Upper lobe of left lung (tissue), 6 donors: Measurements from ENCODE around the gene SCAF4. TPM values are rescaled to one million over a fixed set of nuclear protein-coding genes. Genes with fewer than 3 reads are reported as not detected.
A peak's percentile ranks its signal among the peaks of the same experiment; 100 is the strongest.
"Not testable (repeated sequence)": the region's sequence is repeated elsewhere in the genome, so short reads cannot be mapped to it uniquely, and the experiment has no call there.

Experiments
- ATAC-seq, 2 donors: fragments of 200-7000 bp; cut with Tn5 transposase; one replicate each; pipeline ENCODE4 v1.9.1; 2022; ENCODE audit warnings: mild to moderate bottlenecking in 2 of 2, moderate library complexity in 2 of 2; ENCODE audit not compliant: low FRiP score in 2 of 2
- DNase-seq, 2 donors: peaks; one replicate each; pipeline ENCODE4 v3.0.0-alpha.2; 2019 to 2020
- H3K27ac ChIP-seq, 4 donors: fragments of 200-600 bp; sonication (generic); one replicate each; pipeline ENCODE4 v1.5.1; 2016 to 2019
- H3K27me3 ChIP-seq, 4 donors: fragments of 200-600 bp; sonication (generic); one replicate each; pipeline ENCODE4 v1.5.1; 2017 to 2019
- H3K36me3 ChIP-seq, 4 donors: fragments of 200-600 bp; sonication (generic); one replicate each; pipeline ENCODE4 v1.5.1; 2016 to 2019
- H3K4me1 ChIP-seq, 4 donors: fragments of 200-600 bp; sonication (generic); one replicate each; pipeline ENCODE4 v1.5.1; 2018 to 2019
- H3K4me3 ChIP-seq, 4 donors: fragments of 200-600 bp; sonication (generic); one replicate each; pipeline ENCODE4 v1.5.1; 2017 to 2019; ENCODE audit warnings: mild to moderate bottlenecking in 2 of 4, moderate library complexity in 1 of 4
- H3K9me3 ChIP-seq, 4 donors: fragments of 200-600 bp; sonication (generic); one replicate each; pipeline ENCODE4 v1.5.1; 2018 to 2019
- CTCF ChIP-seq, 6 experiments: fragments of 450-650 bp in 4 of 6; fragments of 200-600 bp in 2 of 6; sonication (generic) in 2 of 6; IDR thresholded peaks; one replicate each; pipeline ENCODE4 v1.5.1; 2016 to 2019; ENCODE audit warnings: antibody characterized with exemption in 6 of 6
- EP300 ChIP-seq, 4 donors: sonication (generic); formaldehyde crosslinking; IDR thresholded peaks; one replicate each; pipeline ENCODE4 v1.5.1; 2017; ENCODE audit warnings: antibody characterized with exemption in 4 of 4, control low read depth in 2 of 4
- POLR2A ChIP-seq, 4 donors: fragments of 450-650 bp; IDR thresholded peaks; one replicate each; pipeline ENCODE4 v1.5.1; 2016 to 2017; ENCODE audit warnings: antibody characterized with exemption in 4 of 4, mild to moderate bottlenecking in 2 of 4
- POLR2AphosphoS5 ChIP-seq, 2 donors: sonication (generic); formaldehyde crosslinking; IDR thresholded peaks; one replicate each; pipeline ENCODE4 v1.5.1; 2017; ENCODE audit warnings: antibody characterized with exemption in 2 of 2
- WGBS, 2 donors: methylation state at CpG; one replicate each; pipeline ENCODE4 v1.1.5; 2017 to 2018; 5-methylcytosine and 5-hydroxymethylcytosine counted together
- total RNA-seq, 6 donors: library from RNA; depleted of rRNA in 4 of 6; stranded (reverse); fragments of >200 nt in 4 of 6; gene quantifications; one replicate each; pipeline versions ENCODE4 v1.1.0 to v1.2.1, GENCODE V29; 2016 to 2021
- donor health status: DM: no; HTN: no; CAD: no; lungs with moderate emphysema.
- donor health status: DM: no; HTN: yes; CAD: no; lungs with severe emphysema.

Gene SCAF4
- total RNA-seq, 6 donors from 2014 or later: 21.3 to 36.7 (median 29.4) TPM

GRCh38 chr21:31667639-31668038, 64.3 kb downstream of the SCAF4 start:
- no peaks in the 10 kb centered on the region for H3K27me3 ChIP-seq
- no peak overlapping the region for H3K27ac ChIP-seq
- DNase-seq (no peak), ATAC-seq (no peak)
- no peak for TF ChIP-seq CTCF (IDR thresholded peaks at IDR 0.05)
- no peak for TF ChIP-seq EP300 (IDR thresholded peaks at IDR 0.05)
- no peak for TF ChIP-seq POLR2AphosphoS5 (IDR thresholded peaks at IDR 0.05)
- no peak for TF ChIP-seq POLR2A (IDR thresholded peaks at IDR 0.05)
- H3K36me3 ChIP-seq: peaks cover 3 to 82% (median 17%) of the 10 kb centered on the region in 4 donors
- peaks cover 0 to 8% (median 2%) of the 10 kb centered on the region in 4 donors for H3K4me1 ChIP-seq
- H3K9me3 ChIP-seq: no peaks in the 10 kb centered on the region
- no peak overlapping the region for H3K4me3 ChIP-seq

- peaks cover 0 to 13% (median 4%) of the 10 kb centered on the region in 4 donors for H3K4me1 ChIP-seq
- H3K27me3 ChIP-seq: no peaks in the 10 kb centered on the region
These were observed 64.8 kb downstream of the SCAF4 start for GRCh38 chr21:31667132-31667531.

GRCh38 chr21:31666445-31667010, 65.4 kb downstream of the SCAF4 start:
- Histone ChIP-seq H3K27ac (peak overlapping the region in 1 of 4 donors; percentile 28), H3K27me3 (no peaks in the 10 kb centered on the region), H3K4me3 (no peak overlapping the region), H3K9me3 (no peaks in the 10 kb centered on the region), H3K4me1 (peaks cover 1 to 19% (median 7%) of the 10 kb centered on the region in 4 donors), H3K36me3 (peaks cover 0 to 71% (median 12%) of the 10 kb centered on the region in 4 donors)
- TF ChIP-seq CTCF (IDR thresholded peaks at IDR 0.05): no peak
- TF ChIP-seq POLR2AphosphoS5 (IDR thresholded peaks at IDR 0.05): no peak
- no peak for TF ChIP-seq POLR2A (IDR thresholded peaks at IDR 0.05)
- no peak for TF ChIP-seq EP300 (IDR thresholded peaks at IDR 0.05)
- ATAC-seq: no peak
- DNase-seq: no peak
- WGBS, 2 donors: 64 to 66% methylated on average over 5 of the region's 5 CpGs

More at GRCh38 chr21:31667132-31667531, 64.8 kb downstream of the SCAF4 start:
- 88 to 90% methylated on average over 5 of the region's 5 CpGs for WGBS, 2 donors
- H3K36me3 ChIP-seq: peaks cover 3 to 77% (median 17%) of the 10 kb centered on the region in 4 donors
- ATAC-seq (peak in 1 of 2 donors; percentile 50), DNase-seq (no peak)
- H3K4me3 ChIP-seq: no peak overlapping the region
- TF ChIP-seq POLR2AphosphoS5 (IDR thresholded peaks at IDR 0.05) (no peak), POLR2A (IDR thresholded peaks at IDR 0.05) (no peak), CTCF (IDR thresholded peaks at IDR 0.05) (no peak), EP300 (IDR thresholded peaks at IDR 0.05) (no peak)
- H3K27ac ChIP-seq: peak overlapping the region in 1 of 4 donors; percentile 28
- no peaks in the 10 kb centered on the region for H3K9me3 ChIP-seq

GRCh38 chr21:31665869-31666268, 66.0 kb downstream of the SCAF4 start:
- H3K9me3 ChIP-seq: not testable (repeated sequence)
- peaks cover 0 to 66% (median 10%) of the 10 kb centered on the region in 4 donors for H3K36me3 ChIP-seq
- peaks cover 8 to 26% (median 11%) of the 10 kb centered on the region in 4 donors for H3K4me1 ChIP-seq

GRCh38 chr21:31665397-31665796, 66.5 kb downstream of the SCAF4 start:
- peaks cover 0 to 64% (median 10%) of the 10 kb centered on the region in 4 donors for H3K36me3 ChIP-seq
- DNase-seq: no peak
- no peak overlapping the region for H3K27ac ChIP-seq
- TF ChIP-seq POLR2A (IDR thresholded peaks at IDR 0.05) (no peak), EP300 (IDR thresholded peaks at IDR 0.05) (no peak), POLR2AphosphoS5 (IDR thresholded peaks at IDR 0.05) (no peak), CTCF (IDR thresholded peaks at IDR 0.05) (no peak)
- H3K9me3 ChIP-seq: no peaks in the 10 kb centered on the region
- ATAC-seq: peak in 1 of 2 donors; percentile 9
- H3K4me3 ChIP-seq: no peak overlapping the region
- H3K27me3 ChIP-seq: no peaks in the 10 kb centered on the region
- WGBS, 2 donors: 59 to 71% methylated on average over 8 of the region's 8 CpGs
- H3K4me1 ChIP-seq: peaks cover 12 to 30% (median 15%) of the 10 kb centered on the region in 4 donors

More at GRCh38 chr21:31665869-31666268, 66.0 kb downstream of the SCAF4 start:
- not testable (repeated sequence) for H3K27me3 ChIP-seq, ATAC-seq, DNase-seq, H3K27ac ChIP-seq, H3K4me3 ChIP-seq
- WGBS, 2 donors: 84 to 98% methylated on average over 4 of the region's 4 CpGs
